ENCODE data around the gene COL7A1.

DNA sequence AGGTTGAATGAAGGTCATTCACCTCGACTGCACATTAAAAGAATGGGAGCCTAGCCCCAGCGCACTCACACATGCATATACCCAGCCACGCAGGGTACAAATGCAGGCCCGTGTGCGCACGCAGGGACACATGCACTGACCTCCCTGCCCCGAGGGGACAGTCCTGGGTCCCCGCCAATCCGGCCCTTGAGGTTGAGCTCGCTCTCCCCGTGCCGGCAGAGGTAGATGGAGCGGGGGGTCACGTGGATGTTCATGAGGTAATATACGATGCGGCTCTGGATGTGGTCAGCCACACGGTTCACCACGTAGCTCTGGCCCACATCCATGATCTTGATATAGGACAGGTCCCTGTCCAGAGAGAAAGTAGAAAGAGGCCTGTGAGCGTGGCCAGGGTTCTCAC lies 59.0 kb downstream of the COL7A1 start:
- TF ChIP-seq GATA3 (IDR thresholded peaks at IDR 0.05; ENCODE audit: low read depth, low read length) (no peak), GATA2 (IDR thresholded peaks at IDR 0.05; ENCODE audit: low read depth, low read length) (no peak)

All from SH-SY5Y (cell line).